Measurements from ENCODE around the gene COL18A1.
"Not testable (repeated sequence)": the region's sequence is repeated elsewhere in the genome, so short reads cannot be mapped to it uniquely, and the experiment has no call there.

The COL18A1 gene

GRCh38 chr21:45493401-45494001 is 88.5 kb downstream of the COL18A1 start:
- no peak for DNase-seq (ENCODE audit: low read depth in 2 of 2)

DNA sequence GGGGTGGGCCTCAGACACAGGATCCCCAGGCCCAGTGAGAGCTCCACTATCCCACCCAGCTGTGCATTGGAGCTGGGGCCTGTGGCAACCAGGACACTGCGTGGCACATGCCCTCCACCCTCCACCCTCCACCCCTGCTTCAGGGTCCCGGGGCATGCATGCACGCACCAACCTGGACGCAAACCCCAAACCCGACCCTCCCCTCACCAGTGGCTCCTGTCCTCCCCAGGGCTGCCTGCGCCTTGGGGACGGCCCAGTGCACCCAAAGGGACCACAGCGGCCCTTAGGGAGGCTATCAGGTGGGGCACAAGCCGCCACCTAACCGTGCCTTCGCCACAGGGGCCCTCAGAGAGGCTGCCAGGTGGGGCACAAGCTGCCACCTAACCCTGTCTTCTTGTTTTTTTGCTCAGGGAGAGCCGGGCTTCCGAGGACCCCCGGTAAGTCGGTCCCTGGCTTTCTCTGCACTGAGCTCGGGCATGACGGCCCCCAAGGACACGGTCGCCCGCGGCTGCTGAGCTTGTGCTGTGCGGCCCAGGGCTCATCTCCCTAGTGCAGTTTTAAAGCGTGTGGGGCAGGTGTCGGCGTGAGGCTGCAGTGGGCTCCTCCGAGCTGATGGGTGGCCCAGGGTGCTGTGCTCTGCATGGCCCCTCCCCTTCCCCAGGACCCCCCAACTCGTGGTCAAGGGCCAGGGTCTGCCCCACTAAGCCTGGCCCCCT is 89.3 kb downstream of the COL18A1 start:
- no peak for DNase-seq (ENCODE audit: low read depth in 2 of 2)

DNA sequence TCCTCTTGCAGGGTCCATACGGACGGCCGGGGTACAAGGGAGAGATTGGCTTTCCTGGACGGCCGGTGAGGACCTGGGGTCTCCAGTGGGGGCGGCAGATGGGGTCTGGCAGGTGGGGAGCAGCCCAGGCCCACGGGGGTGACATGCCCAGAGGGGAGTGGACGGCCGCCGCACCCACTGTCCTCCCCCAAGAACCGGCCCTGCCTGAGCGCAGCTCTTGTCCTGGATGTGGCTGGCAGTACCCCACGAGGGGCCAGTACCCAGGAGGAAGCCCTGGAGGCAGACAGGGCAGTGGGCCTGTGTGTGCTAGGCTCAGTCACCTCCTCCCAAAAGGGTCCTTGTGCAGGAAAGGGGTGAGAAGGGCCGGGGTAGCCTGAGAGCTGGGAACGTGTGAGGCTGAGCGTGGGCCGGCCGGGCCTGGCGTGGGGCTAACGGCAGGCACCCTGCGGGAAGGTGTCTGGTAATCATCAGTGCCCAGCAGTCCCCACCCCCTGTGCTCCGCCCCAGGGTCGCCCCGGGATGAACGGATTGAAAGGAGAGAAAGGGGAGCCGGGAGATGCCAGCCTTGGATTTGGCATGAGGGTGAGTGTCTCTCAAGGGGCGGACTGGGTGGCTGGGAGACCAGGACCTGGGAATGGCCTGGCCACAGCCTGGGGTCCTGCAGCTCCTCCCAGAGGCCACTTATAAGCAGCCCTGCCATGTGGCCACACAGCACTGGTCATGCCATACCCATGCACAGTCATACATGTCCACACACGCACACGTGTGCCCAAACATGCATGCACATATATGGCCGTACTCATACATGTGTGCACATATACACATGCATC is 90.1 kb downstream of the COL18A1 start:
- no peak for DNase-seq (ENCODE audit: low read depth in 2 of 2)

DNA sequence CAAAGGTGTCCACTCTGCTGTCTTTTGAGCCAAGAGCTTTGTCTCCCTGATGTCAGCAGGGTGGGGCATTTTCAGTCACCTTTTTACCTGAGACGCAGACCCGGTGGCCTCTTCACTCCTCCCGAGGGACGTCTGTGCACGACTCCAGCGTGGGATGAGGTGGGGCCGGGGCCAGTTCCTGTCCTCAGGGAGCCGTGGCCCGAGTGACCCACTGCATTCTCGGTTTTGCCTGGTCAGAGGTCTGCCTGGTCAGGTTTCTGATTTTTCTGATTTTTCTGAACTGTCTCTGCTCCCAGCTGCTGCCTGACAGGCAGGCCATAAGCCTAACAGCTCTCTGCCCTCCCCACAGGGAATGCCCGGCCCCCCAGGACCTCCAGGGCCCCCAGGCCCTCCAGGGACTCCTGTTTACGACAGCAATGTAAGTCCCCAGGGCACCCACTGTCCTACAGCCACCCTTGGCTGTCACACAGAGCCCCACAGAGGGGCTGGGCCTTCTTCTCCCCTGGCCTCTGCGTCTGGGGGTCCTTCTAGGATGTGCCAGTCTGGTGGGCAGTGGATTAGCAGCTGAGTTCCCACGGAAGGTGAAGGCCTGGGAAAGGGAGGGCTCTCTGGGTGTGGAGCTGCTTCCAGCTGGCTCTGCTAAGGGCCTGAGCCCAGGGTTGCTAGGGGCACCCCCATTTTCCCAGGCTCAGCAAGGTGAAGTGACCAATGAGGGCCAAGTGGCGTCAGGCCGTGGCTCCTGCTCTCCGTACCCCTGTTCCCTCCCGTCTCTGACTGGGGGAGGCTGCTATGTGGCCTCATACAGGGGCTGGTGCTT is 91.4 kb downstream of the COL18A1 start:
- no peak for DNase-seq (ENCODE audit: low read depth in 2 of 2)

DNA sequence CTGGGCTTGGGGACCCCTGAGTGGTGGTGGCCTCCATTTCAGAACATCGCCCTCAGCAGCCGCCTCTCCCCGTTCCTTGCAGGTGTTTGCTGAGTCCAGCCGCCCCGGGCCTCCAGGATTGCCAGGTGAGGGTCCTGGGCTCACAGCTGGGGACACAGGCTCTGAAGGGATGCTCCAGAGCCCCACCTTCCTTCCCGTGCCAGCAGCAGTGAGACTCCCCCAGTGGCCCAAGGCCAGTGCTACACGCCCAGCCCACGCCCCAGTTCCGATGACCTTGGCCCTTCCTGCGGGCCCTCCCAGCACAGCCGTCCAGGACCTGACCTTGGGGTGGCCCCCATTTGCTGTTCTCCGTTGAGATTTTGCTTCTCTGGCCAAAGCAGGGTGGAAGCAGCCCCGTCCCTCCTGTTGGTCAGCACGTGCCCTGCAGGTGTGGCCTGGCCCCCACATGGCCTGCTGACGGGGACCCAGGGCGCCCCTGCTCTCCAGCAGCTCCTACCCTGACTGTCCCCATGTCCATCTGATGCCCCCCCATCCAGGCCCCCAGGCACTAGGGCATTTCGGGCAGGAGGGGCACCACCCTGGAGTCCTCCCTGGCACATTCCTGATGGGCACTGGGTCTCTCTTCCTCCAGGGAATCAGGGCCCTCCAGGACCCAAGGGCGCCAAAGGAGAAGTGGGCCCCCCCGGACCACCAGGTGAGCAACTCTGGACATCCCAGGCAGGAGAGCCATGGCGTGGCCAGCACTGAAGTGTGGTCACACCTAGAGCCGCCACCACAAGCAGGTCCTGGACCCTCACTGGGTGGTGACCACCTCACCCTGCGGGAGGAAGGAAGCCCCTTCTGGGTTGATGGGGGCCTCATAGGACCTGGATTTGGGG is 92.2 kb downstream of the COL18A1 start:
- no peak for DNase-seq (ENCODE audit: low read depth in 2 of 2)

GRCh38 chr21:45497846-45498645 is 93.1 kb downstream of the COL18A1 start:
- no peak for DNase-seq (ENCODE audit: low read depth in 2 of 2)

DNA sequence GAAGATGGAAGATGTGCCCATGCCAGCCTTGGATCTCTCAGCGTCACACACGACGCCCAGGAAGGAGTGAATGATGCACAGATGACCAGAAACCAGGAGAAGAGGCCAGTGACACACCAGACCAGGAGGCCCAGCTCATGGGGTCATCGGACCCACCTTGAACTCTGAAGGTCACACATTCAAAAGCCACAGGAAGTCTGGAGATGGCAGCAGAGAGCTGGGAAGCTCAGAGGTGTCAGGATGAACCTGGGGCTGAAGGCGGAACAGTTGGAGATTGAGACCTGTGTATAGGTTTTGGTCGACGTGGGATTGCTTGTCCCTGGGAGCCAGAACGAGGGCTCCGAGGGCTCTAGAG is 93.7 kb downstream of the COL18A1 start:
- DNase-seq (ENCODE audit: low read depth in 2 of 2), result no peak

DNA sequence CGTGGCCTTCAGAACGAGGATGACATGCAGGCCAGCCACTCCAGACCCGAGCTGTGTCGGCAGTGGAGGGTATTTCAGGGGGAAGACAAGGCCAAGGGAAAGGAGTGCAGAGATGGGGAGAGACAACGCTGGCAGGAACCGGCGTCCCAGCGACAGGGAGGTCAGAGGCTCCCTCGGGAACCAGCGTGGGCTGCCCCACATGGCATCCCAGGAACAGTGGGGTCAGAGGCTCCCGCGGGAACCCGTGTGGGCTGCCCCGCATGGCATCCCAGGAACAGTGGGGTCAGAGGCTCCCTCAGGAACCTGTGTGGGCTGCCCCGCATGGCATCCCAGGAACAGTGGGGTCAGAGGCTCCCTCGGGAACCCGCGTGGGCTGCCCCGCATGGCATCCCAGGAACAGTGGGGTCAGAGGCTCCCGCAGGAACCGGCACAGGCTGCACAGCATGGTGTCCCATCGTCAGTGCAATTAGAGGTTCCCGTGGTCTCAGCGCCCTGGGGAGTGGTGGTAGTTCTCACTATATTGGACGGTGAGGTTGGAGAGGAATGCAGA is 94.3 kb downstream of the COL18A1 start:
- DNase-seq (ENCODE audit: low read depth in 2 of 2), result no peak

- DNase-seq (ENCODE audit: low read depth in 2 of 2), result no peak
Observed at GRCh38 chr21:45499970-45500577, 95.1 kb downstream of the COL18A1 start.

DNA sequence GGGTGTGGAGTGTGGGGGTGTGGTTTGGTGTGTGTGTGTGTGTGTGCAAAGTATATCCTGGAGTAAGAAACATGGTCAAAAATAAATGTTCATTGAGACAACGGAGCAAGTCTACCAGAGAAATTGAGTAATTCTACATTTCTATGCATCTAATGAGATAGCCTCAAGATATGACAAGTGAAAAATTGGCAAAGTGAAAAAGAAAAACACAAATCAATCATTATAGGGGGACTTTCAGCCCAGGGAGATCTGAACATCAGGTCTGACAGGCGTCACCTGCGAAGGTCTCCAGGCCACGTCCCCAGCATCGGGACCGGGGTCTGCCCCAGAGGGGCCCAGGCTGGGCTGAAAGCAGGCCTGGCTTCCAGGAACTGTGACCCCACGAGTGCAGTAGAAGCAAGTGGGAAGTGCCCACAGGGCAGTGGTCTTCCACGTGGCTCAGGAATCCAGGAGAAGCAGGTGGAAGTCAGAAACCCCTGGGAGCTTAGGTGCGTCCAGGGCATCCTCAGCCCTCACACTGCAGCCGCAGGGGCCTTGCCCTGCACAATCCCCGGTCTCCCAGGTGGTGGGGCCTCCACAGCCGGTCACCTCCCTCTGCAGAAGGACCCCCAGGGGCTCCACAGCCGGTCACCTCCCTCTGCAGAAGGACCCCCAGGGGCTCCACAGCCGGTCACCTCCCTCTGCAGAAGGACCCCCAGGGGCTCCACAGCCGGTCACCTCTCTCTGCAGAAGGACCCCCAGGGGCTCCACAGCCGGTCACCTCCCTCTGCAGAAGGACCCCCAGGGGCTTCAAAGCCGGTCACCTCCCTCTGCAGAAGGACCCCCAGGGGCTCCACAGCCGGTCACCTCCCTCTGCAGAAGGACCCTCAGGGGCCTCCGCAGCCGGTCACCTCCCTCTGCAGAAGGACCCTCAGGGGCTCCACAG is 96.4 kb downstream of the COL18A1 start:
- not testable (repeated sequence) for DNase-seq (ENCODE audit: low read depth in 2 of 2)

GRCh38 chr21:45502006-45502345 is 97.0 kb downstream of the COL18A1 start:
- no peak for DNase-seq (ENCODE audit: low read depth in 2 of 2)

DNA sequence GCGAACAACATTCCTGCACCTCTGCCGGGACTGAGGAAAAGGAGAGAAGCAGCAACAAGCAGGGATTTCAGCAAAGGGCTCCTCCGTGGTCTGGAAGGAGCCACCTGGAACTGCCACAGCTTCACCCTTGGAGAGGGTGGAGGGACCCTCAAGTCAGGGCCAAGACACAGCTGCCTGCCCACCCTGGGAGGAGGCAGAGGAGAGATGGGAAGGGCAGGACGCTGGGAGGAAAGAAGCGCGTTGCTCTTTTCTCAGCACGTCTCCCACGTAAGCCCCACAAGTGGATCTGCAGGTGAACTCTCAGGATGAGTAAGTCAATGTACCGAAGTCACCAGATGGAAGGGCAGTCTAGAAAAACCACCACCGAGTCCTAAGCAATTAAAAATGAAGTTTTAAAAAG is 97.6 kb downstream of the COL18A1 start:
- DNase-seq (ENCODE audit: low read depth in 2 of 2), result no peak

DNA sequence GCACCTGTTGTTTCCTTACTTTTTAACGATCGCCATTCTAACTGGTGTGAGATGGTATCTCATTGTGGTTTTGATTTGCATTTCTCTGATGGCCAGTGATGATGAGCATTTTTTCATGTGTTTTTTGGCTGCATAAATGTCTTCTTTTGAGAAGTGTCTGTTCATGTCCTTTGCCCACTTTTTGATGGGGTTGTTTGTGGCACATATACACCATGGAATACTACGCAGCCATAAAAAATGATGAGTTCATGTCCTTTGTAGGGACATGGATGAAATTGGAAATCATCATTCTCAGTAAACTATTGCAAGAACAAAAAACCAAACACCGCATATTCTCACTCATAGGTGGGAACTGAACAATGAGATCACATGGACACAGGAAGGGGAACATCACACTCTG is 98.3 kb downstream of the COL18A1 start:
- not testable (repeated sequence) for DNase-seq (ENCODE audit: low read depth in 2 of 2)

DNA sequence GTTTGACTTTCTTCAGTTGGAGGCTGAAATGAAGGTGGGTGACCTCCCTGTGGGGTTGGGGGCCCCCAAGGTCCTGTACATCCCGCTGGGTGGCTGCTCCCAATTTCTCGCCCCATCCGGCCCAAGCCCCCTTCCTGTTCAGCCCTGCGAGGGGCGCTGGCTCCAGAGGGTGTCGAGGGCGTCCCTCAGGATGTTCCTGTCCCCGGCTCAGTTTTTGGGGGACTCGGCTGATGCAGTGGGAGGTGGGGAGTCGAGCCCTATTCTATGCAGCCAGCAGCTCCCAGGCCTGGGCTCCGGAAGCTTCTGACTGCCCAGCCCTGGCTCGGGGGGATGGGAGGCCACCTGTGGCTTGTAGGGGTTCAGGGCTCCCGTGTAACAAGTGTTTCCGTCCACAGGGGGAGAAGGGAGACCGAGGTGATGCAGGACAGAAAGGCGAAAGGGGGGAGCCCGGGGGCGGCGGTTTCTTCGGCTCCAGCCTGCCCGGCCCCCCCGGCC is 99.1 kb downstream of the COL18A1 start:
- DNase-seq (ENCODE audit: low read depth in 2 of 2), result no peak

DNA sequence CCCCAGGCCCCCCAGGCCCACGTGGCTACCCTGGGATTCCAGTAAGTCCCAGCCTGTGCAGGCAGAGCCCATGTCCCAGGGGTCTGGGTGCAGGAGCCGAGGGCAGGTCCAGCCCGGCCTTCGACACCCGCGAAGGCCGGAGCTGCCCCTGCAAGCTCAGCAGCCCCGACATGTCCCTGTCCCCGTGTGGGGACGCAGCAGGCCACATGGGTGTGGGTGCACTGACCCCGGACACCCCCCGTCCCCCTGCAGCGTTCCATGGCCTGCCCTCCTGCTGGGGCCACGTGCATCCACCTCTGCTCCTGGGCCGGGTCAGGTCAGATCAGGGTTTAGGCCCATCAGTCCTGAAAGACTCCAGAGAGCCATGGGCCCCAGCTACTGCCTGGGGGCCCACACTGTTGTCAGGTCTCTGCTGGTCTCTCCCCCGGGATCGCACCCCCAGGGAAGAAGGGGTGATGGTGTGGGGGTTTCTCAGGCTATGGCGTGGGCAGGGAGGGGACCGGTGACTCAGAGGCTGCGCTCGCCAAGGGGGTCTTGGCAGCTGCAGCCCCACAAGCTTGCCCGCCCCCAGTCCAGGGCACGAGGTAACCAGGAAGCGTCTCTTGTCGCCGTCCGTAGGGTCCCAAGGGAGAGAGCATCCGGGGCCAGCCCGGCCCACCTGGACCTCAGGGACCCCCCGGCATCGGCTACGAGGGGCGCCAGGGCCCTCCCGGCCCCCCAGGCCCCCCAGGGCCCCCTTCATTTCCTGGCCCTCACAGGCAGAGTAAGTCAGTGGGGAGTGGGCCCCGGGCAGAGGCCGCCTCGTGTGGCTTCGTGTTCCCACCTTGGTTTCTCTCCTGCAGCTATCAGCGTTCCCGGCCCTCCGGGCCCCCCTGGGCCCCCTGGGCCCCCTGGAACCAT is 99.8 kb downstream of the COL18A1 start:
- no peak for DNase-seq (ENCODE audit: low read depth in 2 of 2)

DNA sequence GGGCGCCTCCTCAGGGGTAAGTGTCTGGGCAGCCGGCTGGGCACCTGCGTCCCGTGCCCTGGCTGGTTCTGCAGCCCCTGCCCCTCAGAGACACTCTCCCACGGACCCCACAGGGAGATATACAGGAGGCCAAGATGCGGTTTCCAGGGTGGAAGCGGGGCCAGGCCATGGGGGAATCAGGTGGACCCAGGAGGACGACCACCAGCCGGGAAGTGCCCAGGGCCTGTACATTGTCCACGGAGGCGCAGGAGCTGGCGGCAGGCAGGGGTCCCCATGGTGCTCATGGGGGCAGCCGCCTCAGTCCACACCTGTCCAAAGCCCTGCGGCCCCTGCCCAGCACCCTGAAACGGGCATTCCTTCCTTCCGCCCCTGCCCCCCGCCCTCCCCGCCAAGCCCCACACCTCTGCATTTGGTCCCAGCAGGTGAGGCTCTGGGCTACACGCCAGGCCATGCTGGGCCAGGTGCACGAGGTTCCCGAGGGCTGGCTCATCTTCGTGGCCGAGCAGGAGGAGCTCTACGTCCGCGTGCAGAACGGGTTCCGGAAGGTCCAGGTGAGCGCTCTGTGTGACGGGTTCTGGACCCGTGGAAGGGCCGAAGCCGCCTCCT is 100.6 kb downstream of the COL18A1 start:
- DNase-seq (ENCODE audit: low read depth in 2 of 2), result no peak
